ENCODE measurements around the gene DNMT3B.
"Not testable (repeated sequence)": the region's sequence is repeated elsewhere in the genome, so short reads cannot be mapped to it uniquely, and the experiment has no call there.

The DNMT3B gene

DNA sequence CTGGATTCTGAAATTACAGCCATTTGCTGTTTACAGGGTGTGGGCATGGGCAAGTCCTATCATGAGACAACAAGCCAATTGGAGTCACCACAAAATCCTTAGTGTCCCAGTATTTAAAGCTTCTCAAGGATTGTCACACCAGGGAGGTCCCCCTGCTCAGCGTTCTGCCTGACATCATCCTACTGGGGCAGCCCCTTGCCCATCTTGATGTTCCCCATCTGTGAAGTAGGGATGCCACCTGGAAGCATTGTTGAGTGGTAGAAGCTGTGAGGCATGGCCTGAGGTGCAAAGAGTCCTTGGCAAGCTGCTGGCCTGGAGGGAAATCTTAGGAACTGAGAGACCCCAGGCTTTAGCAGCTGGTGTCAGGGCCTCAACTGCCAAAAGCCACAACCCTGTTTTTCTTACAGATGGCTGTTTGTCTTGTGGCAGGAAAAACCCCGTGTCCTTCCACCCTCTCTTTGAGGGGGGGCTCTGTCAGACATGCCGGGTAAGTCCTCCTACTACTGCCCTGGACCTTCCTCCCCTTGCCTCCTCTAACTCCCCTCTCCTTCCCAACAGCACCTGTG lies 34.3 kb downstream of the DNMT3B start:
- no peak overlapping the region for H3K4me3 ChIP-seq (ENCODE audit: low read depth, low read length)
- no peak for DNase-seq (ENCODE audit: low read depth)
- TF ChIP-seq, protein P1, sequence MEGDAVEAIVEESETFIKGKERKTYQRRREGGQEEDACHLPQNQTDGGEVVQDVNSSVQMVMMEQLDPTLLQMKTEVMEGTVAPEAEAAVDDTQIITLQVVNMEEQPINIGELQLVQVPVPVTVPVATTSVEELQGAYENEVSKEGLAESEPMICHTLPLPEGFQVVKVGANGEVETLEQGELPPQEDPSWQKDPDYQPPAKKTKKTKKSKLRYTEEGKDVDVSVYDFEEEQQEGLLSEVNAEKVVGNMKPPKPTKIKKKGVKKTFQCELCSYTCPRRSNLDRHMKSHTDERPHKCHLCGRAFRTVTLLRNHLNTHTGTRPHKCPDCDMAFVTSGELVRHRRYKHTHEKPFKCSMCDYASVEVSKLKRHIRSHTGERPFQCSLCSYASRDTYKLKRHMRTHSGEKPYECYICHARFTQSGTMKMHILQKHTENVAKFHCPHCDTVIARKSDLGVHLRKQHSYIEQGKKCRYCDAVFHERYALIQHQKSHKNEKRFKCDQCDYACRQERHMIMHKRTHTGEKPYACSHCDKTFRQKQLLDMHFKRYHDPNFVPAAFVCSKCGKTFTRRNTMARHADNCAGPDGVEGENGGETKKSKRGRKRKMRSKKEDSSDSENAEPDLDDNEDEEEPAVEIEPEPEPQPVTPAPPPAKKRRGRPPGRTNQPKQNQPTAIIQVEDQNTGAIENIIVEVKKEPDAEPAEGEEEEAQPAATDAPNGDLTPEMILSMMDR (conservative IDR thresholded peaks at IDR 0.05; ENCODE audit: low read depth, low read length), result no peak

DNA sequence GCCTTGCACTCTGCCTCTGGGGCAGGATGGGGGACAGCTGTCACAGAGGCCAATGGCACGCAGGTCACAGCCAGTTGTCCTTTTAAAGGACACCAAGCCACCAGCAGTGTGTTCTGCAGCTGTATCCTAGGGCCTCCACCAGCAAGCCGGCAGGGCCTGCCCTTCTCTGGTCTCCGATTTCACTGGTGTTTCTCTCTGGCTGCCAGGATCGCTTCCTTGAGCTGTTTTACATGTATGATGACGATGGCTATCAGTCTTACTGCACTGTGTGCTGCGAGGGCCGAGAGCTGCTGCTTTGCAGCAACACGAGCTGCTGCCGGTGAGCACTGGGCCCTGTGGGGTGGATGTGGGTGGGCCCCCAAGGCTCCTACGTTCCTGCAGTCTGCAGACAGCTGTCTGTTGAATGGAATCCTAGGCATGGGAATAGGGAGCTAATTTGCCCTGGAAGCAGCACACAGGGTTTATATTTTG lies 34.8 kb downstream of the DNMT3B start:
- no peak overlapping the region for H3K4me3 ChIP-seq (ENCODE audit: low read depth, low read length)
- DNase-seq (ENCODE audit: low read depth), result peak; percentile 26
- TF ChIP-seq, protein P1 (conservative IDR thresholded peaks at IDR 0.05; ENCODE audit: low read depth, low read length), result no peak

DNA sequence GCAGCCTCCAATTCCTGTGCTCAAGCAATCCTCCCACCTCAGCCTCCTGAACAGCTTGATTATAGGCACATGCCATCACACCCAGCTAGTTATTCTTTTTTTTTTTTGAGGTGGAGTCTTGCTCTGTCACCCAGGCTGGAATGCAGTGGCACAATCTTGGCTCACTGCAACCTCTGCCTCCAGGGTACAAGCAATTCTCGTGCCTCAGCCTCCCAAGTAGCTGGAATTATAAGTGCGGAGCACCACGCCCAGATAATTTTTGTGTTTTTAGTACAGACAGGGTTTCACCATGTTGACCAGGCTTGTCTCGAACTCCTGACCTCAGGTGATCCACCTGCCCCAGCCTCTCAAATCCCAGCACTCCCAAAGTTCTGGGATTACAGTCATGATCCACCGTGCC lies 35.4 kb downstream of the DNMT3B start:
- not testable (repeated sequence) for H3K4me3 ChIP-seq (ENCODE audit: low read depth, low read length); DNase-seq (ENCODE audit: low read depth)

DNA sequence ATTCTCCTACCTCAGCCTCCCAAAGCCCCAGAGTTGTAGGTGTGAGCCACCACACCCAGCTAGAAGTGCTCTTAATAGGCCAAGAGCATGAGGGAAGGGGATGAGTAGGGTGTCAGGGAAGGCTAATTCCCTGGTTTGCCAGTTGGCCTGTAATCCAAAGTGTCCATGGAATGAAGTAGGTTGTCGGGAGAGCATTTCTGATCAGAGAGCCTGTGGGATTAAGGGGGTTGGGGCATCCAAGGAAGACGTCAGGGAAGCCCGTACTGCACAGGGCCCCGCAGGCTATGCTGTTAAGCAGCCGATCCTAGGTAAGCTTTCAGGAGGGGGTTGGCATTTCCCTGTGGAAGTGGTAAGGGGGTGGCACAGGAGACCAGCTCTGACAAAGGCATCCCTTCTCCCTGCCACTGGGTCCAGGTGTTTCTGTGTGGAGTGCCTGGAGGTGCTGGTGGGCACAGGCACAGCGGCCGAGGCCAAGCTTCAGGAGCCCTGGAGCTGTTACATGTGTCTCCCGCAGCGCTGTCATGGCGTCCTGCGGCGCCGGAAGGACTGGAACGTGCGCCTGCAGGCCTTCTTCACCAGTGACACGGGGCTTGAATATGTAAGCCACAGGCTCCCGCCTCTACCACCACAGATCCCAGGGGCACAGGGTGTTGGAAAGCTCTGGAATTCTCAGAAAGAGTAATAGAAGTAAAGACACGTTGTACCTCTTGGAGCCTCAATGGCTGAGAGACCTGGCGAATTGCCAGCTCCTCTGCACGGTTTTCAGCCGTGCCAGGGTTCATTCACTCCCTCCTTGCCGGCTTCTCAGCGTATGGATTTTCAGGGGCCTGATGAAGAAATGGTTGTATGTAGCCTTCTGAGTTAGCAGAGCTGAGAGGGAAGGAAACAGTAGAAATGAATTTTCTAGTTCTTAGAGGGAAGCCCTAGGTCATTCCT lies 36.1 kb downstream of the DNMT3B start:
- no peak overlapping the region for H3K4me3 ChIP-seq (ENCODE audit: low read depth, low read length)
- no peak for DNase-seq (ENCODE audit: low read depth)
- TF ChIP-seq, protein P1 (conservative IDR thresholded peaks at IDR 0.05; ENCODE audit: low read depth, low read length), result no peak

DNA sequence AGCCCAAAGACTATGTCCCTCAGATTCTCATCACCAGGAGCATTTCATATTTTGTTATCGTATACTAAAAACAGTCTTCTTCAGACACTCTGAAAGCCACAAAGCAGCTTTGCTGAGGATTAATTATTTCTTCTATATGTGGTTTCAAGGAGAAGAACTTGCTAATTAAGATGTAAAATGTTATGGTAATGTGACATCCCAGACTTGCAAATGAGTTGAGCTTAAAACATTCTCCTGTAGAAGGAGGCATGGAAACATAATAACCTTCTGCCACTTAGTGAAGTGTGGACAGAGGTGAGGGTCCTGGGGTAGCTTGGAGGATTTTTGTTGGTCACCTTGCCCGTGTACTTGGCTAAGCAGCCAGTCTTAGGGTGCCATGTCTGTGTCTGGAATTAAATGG lies 40.9 kb downstream of the DNMT3B start:
- no peak for DNase-seq (ENCODE audit: low read depth)
- no peak overlapping the region for H3K4me3 ChIP-seq (ENCODE audit: low read depth, low read length)
- TF ChIP-seq, protein P1 (conservative IDR thresholded peaks at IDR 0.05; ENCODE audit: low read depth, low read length), result no peak

DNA sequence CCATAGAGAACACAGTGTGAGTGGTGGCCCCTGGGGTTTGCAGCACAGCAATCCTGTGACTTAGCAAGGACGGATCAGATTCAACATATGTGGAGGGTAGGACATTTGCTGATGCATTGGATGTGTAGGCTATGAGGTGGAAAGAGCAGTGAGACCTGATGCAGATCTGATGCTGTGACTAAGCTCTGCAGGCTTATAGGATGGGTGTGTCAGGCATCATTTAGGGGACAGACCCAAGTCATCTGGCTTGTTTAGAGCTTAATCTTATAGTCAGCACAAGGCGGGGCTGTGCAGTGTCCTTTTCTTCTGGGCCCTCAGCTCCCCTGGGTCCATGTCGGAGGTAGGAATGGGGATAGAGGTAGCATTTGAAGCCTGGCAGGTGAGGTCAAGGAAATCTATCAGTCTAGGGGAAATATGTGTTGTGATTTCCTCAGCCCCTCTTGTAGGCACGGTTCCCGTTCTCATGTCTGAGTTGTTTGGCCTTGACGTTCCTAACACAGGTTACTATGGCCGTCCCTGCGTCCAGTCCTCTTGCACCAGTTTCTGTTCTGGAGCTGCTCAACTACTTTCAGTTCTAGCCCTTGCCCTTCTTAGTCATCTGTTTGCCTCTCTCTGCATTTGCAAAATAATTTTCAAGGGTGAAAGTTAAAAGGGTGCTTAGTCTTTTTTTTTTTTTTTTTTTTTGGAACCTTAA lies 42.0 kb downstream of the DNMT3B start:
- H3K4me3 ChIP-seq (ENCODE audit: low read depth, low read length), result no peak overlapping the region
- no peak for DNase-seq (ENCODE audit: low read depth)

DNA sequence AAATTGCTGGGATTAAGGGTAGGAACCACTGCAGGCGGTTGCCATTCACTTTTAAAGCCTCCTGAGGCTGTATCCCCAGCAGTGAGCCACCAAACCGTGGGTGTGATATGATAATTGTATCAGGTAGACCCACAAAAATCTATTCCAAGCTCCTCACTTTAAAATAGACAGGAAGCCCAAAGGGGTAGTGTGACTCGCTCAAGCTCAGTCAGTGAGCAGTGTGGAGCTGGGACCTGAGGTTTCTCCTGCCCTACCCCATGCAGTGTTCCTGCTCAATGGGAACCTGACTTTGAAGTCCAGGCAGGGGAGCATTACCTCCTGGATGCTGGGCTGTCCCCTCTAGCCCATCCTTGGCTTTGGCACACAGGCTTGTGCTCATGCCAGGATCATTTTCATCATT lies 42.6 kb downstream of the DNMT3B start:
- no peak for DNase-seq (ENCODE audit: low read depth)
- TF ChIP-seq, protein P1 (conservative IDR thresholded peaks at IDR 0.05; ENCODE audit: low read depth, low read length), result no peak
- no peak overlapping the region for H3K4me3 ChIP-seq (ENCODE audit: low read depth, low read length)

More for the DNA sequence above, 42.0 kb downstream of the DNMT3B start:
- TF ChIP-seq, protein P1 (conservative IDR thresholded peaks at IDR 0.05; ENCODE audit: low read depth, low read length), result no peak
